Upper lobe of left lung (tissue), 6 donors: Measurements from ENCODE around the gene CLCN2. TPM values are rescaled to one million over a fixed set of nuclear protein-coding genes. Genes with fewer than 3 reads are reported as not detected.
A peak's percentile ranks its signal among the peaks of the same experiment; 100 is the strongest.

Source experiments
- ATAC-seq, 2 donors: fragments of 200-7000 bp; cut with Tn5 transposase; one replicate each; pipeline ENCODE4 v1.9.1; 2022; ENCODE audit warnings: mild to moderate bottlenecking in 2 of 2, moderate library complexity in 2 of 2; ENCODE audit not compliant: low FRiP score in 2 of 2
- DNase-seq, 2 donors: peaks; one replicate each; pipeline ENCODE4 v3.0.0-alpha.2; 2019 to 2020
- H3K27ac ChIP-seq, 4 donors: fragments of 200-600 bp; sonication (generic); one replicate each; pipeline ENCODE4 v1.5.1; 2016 to 2019
- H3K27me3 ChIP-seq, 4 donors: fragments of 200-600 bp; sonication (generic); one replicate each; pipeline ENCODE4 v1.5.1; 2017 to 2019
- H3K36me3 ChIP-seq, 4 donors: fragments of 200-600 bp; sonication (generic); one replicate each; pipeline ENCODE4 v1.5.1; 2016 to 2019
- H3K4me1 ChIP-seq, 4 donors: fragments of 200-600 bp; sonication (generic); one replicate each; pipeline ENCODE4 v1.5.1; 2018 to 2019
- H3K4me3 ChIP-seq, 4 donors: fragments of 200-600 bp; sonication (generic); one replicate each; pipeline ENCODE4 v1.5.1; 2017 to 2019; ENCODE audit warnings: mild to moderate bottlenecking in 2 of 4, moderate library complexity in 1 of 4
- H3K9me3 ChIP-seq, 4 donors: fragments of 200-600 bp; sonication (generic); one replicate each; pipeline ENCODE4 v1.5.1; 2018 to 2019
- EP300 ChIP-seq, 4 donors: sonication (generic); formaldehyde crosslinking; IDR thresholded peaks; one replicate each; pipeline ENCODE4 v1.5.1; 2017; ENCODE audit warnings: antibody characterized with exemption in 4 of 4, control low read depth in 2 of 4
- POLR2A ChIP-seq, 4 donors: fragments of 450-650 bp; IDR thresholded peaks; one replicate each; pipeline ENCODE4 v1.5.1; 2016 to 2017; ENCODE audit warnings: antibody characterized with exemption in 4 of 4, mild to moderate bottlenecking in 2 of 4
- POLR2AphosphoS5 ChIP-seq, 2 donors: sonication (generic); formaldehyde crosslinking; IDR thresholded peaks; one replicate each; pipeline ENCODE4 v1.5.1; 2017; ENCODE audit warnings: antibody characterized with exemption in 2 of 2
- WGBS, 2 donors: methylation state at CpG; one replicate each; pipeline ENCODE4 v1.1.5; 2017 to 2018; 5-methylcytosine and 5-hydroxymethylcytosine counted together
- total RNA-seq, 6 donors: library from RNA; depleted of rRNA in 4 of 6; stranded (reverse); fragments of >200 nt in 4 of 6; gene quantifications; one replicate each; pipeline versions ENCODE4 v1.1.0 to v1.2.1, GENCODE V29; 2016 to 2021
- TF ChIP-seq, protein P1 (sequence below), 6 experiments: fragments of 450-650 bp in 4 of 6; fragments of 200-600 bp in 2 of 6; sonication (generic) in 2 of 6; IDR thresholded peaks; one replicate each; pipeline ENCODE4 v1.5.1; 2016 to 2019; ENCODE audit warnings: antibody characterized with exemption in 6 of 6
- donor health status: DM: no; HTN: no; CAD: no; lungs with moderate emphysema.
- donor health status: DM: no; HTN: yes; CAD: no; lungs with severe emphysema.

Gene CLCN2
- total RNA-seq, 6 donors from 2014 or later, result 3.0 to 14.7 (median 5.3) TPM

GRCh38 chr3:184337981-184338380 is 23.4 kb downstream of the CLCN2 start:
- no peak for DNase-seq
- Histone ChIP-seq H3K4me1 (peaks cover 33 to 52% (median 39%) of the 10 kb centered on the region in 4 donors), H3K36me3 (peaks cover 10 to 40% (median 27%) of the 10 kb centered on the region in 4 donors), H3K9me3 (no peaks in the 10 kb centered on the region), H3K4me3 (peak overlapping the region in 2 of 4 donors; percentile 1 to 10), H3K27ac (peak overlapping the region; percentile 11 to 97 (median 94)), H3K27me3 (no peaks in the 10 kb centered on the region)
- TF ChIP-seq EP300 (IDR thresholded peaks at IDR 0.05) (no peak), POLR2AphosphoS5 (IDR thresholded peaks at IDR 0.05) (no peak), POLR2A (IDR thresholded peaks at IDR 0.05) (no peak)
- TF ChIP-seq, protein P1, sequence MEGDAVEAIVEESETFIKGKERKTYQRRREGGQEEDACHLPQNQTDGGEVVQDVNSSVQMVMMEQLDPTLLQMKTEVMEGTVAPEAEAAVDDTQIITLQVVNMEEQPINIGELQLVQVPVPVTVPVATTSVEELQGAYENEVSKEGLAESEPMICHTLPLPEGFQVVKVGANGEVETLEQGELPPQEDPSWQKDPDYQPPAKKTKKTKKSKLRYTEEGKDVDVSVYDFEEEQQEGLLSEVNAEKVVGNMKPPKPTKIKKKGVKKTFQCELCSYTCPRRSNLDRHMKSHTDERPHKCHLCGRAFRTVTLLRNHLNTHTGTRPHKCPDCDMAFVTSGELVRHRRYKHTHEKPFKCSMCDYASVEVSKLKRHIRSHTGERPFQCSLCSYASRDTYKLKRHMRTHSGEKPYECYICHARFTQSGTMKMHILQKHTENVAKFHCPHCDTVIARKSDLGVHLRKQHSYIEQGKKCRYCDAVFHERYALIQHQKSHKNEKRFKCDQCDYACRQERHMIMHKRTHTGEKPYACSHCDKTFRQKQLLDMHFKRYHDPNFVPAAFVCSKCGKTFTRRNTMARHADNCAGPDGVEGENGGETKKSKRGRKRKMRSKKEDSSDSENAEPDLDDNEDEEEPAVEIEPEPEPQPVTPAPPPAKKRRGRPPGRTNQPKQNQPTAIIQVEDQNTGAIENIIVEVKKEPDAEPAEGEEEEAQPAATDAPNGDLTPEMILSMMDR (IDR thresholded peaks at IDR 0.05), result no peak
- WGBS, 2 donors, result 66 to 72% methylated on average over 7 of the region's 7 CpGs
- ATAC-seq, result no peak

DNA sequence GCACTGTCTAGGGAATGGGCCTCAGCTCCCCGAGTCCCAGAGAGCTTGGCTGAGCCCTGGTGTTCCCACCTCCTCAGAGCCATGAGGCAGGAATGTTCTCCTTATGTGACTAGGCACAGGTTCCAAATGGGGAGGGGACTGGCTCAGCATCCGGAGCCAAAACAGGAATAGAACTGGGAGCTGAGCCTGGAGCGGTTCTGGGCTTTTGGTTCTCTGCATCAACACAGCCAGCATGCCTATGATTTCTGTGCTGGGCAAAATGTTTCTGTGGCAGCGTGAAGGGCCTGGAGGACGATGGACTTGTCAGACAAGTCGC is 24.0 kb downstream of the CLCN2 start, which contains the start of gene FAM131A:
Gene FAM131A (plus strand): TSS at position 202 of the 316 bp plus-strand sequence. CDS start 31 bp downstream, at position 233.
- 73 to 77% methylated on average over 4 to 6 of the region's 6 CpGs for WGBS, 2 donors
- no peak for TF ChIP-seq POLR2A (IDR thresholded peaks at IDR 0.05)
- no peak for TF ChIP-seq POLR2AphosphoS5 (IDR thresholded peaks at IDR 0.05)
- no peak for TF ChIP-seq EP300 (IDR thresholded peaks at IDR 0.05)
- TF ChIP-seq, protein P1 (IDR thresholded peaks at IDR 0.05), result no peak
- Histone ChIP-seq H3K36me3 (peaks cover 15 to 40% (median 29%) of the 10 kb centered on the region in 4 donors), H3K4me1 (peaks cover 33 to 52% (median 38%) of the 10 kb centered on the region in 4 donors), H3K27me3 (no peaks in the 10 kb centered on the region), H3K9me3 (no peaks in the 10 kb centered on the region), H3K4me3 (peak within 1 kb of the TSS; percentile 67 to 93 (median 87)), H3K27ac (peak within 1 kb of the TSS; percentile 93 to 97 (median 95))
- DNase-seq (no peak), ATAC-seq (no peak)

DNA sequence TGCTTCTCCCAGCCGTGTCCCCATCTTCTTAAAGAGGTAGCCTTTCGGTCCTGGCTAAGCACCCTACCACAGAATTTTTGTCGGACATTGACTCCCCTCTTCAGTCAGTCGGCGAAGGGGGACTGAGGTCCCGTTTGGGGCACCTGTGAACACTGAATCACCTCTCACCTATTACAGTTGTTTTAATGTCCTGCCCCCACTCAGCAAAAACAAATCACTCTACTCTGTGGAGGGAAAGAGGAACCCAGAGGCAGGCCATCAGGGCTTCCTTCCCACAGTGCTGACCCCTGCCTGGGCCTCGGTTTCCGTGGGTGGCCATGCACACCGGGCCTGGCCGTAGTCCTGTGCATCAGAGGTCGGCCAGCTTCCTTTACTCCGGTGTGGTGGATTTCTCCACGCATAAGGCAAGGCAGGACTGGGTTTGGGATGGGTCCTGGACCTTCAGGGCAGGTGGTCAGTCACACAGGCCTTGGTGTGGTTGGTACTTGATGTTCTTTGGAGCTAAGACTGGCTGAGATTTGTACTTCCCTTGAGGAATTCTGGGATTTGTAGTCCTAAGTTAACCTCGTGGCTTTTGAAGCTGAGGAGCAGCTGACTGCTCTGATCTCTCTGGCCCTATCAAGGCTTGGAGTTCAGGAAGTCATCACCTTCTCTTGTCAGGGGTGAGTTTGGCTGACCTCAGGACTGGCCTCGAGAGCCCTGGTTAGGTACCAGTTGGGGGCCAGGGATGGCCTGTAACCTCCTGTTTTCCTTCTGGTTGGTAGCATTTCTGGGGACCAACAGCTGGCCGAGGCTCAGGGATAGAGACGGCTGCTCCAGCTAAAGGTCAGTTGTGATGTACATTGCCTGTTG is 24.6 kb downstream of the CLCN2 start:
- Histone ChIP-seq H3K36me3 (peaks cover 21 to 40% (median 30%) of the 10 kb centered on the region in 4 donors), H3K4me1 (peaks cover 36 to 52% (median 38%) of the 10 kb centered on the region in 4 donors), H3K9me3 (no peaks in the 10 kb centered on the region), H3K27me3 (no peaks in the 10 kb centered on the region), H3K27ac (peak overlapping the region; percentile 93 to 97 (median 95)), H3K4me3 (peak overlapping the region; percentile 67 to 93 (median 87))
- no peak for TF ChIP-seq EP300 (IDR thresholded peaks at IDR 0.05)
- TF ChIP-seq, protein P1 (IDR thresholded peaks at IDR 0.05), result no peak
- peak; percentile 17 to 24 for TF ChIP-seq POLR2AphosphoS5 (IDR thresholded peaks at IDR 0.05)
- peak in 1 of 4 donors; percentile 12 for TF ChIP-seq POLR2A (IDR thresholded peaks at IDR 0.05)
- no peak for DNase-seq
- WGBS, 2 donors, result 31 to 35% methylated on average over 10 to 16 of the region's 17 CpGs
- peak; percentile 7 to 50 for ATAC-seq

DNA sequence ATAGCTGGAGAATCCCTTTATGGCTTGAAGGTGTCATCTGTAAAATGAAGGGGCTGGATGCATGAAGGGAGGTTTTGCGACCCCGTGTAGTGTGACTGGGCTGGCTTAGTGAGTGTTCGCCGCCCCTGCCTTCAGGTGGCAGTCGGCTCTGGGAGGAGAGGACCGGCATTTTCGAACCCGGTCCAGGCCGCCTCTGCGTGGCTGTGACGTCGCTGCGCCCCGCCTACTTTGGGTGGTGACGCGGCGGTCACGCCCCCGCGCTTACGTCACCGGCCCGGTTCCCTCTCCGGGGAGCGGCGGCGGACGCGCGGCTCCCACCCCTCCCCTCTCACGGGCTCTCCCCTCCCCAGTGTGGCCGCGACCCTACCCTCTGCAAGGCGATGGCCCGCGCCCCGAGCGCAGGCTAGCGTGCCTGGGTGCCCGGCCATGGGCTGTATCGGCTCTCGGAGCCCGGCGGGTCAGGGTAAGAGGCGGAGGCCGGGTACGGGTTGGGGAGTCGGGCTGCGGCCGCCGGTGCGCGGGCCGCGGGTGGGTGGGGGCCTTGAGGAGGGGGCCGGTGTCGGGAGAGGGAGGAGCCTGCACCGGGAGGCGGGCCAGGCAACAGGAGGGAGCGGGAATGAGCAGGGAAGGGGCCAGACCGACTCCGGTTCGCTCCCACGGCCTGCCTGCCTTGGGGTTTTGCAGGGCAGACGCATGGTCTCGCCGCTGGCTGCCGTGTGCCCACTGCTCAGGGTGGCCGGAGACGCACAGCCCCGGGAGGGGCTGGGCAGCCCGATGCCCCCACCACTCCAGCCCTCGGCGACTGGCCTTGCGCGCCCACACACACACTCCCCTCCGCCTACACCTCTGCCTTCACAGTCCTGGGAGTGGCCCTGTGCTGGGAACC is 25.5 kb downstream of the CLCN2 start:
- ATAC-seq (peak; percentile 75 to 89), DNase-seq (peak; percentile 85 to 99)
- Histone ChIP-seq H3K4me1 (peaks cover 32 to 47% (median 39%) of the 10 kb centered on the region in 4 donors), H3K4me3 (peak overlapping the region; percentile 67 to 93 (median 87)), H3K9me3 (no peaks in the 10 kb centered on the region), H3K27ac (peak overlapping the region; percentile 93 to 97 (median 95)), H3K27me3 (no peaks in the 10 kb centered on the region), H3K36me3 (peaks cover 28 to 46% (median 37%) of the 10 kb centered on the region in 4 donors)
- TF ChIP-seq POLR2A (IDR thresholded peaks at IDR 0.05) (peak in 3 of 4 donors; percentile 49 to 84 (median 60)), POLR2AphosphoS5 (IDR thresholded peaks at IDR 0.05) (peak; percentile 80 to 93), EP300 (IDR thresholded peaks at IDR 0.05) (no peak)
- TF ChIP-seq, protein P1 (IDR thresholded peaks at IDR 0.05), result peak in 1 of 6 experiments; percentile 11
- WGBS, 2 donors, result 2% methylated on average over 55 of the region's 77 CpGs; no CpG with 5 or more reads in 1 of the 2 donors
